GM21825 (cell line): ENCODE measurements around the gene MEGF11.

ENCODE experiments used
- ATAC-seq: cut with Tn5 transposase; IDR thresholded peaks from one replicate; pipeline ENCODE4 v1.9.1; 2021; ENCODE audit warnings: mild to moderate bottlenecking, moderate library complexity; ENCODE audit not compliant: unreplicated experiment

Gene MEGF11

GRCh38 chr15:66253418-66254088 is at the start of gene MEGF11:
TSS of gene MEGF11 (minus strand) at chr15:66253750. CDS start at chr15:66128403, 125,347 bp downstream.
- no peak for ATAC-seq

GRCh38 chr15:66302489-66303278 is 49.1 kb upstream of the MEGF11 start:
- no peak for ATAC-seq

- no peak for ATAC-seq
These were observed 45.3 kb upstream of the MEGF11 start for GRCh38 chr15:66298803-66299251.

- no peak for ATAC-seq
These were observed 42.6 kb upstream of the MEGF11 start for GRCh38 chr15:66296186-66296585.

- ATAC-seq = no peak
These were observed 41.3 kb upstream of the MEGF11 start for GRCh38 chr15:66294932-66295235.

- peak; percentile 33 for ATAC-seq
These were observed 40.8 kb upstream of the MEGF11 start for GRCh38 chr15:66294157-66294931.

- ATAC-seq = peak; percentile 53
These were observed 40.0 kb upstream of the MEGF11 start, which contains the start of gene DIS3L for GRCh38 chr15:66293419-66294156. TSS of gene DIS3L (plus strand) at chr15:66293568. CDS start at chr15:66293597, 29 bp downstream.

- no peak for ATAC-seq
These were observed 39.2 kb upstream of the MEGF11 start for GRCh38 chr15:66292571-66293418.

- ATAC-seq = no peak
These were observed 38.4 kb upstream of the MEGF11 start for GRCh38 chr15:66291816-66292570.

GRCh38 chr15:66290518-66290917 is 37.0 kb upstream of the MEGF11 start:
- no peak for ATAC-seq

- no peak for ATAC-seq
These were observed 36.5 kb upstream of the MEGF11 start for GRCh38 chr15:66290007-66290406.

GRCh38 chr15:66288551-66289185 is 35.1 kb upstream of the MEGF11 start:
- no peak for ATAC-seq

- ATAC-seq = no peak
These were observed 34.5 kb upstream of the MEGF11 start for GRCh38 chr15:66288093-66288492.

- ATAC-seq = no peak
These were observed 34.0 kb upstream of the MEGF11 start for GRCh38 chr15:66287461-66288057.

GRCh38 chr15:66285533-66286280 is 32.2 kb upstream of the MEGF11 start:
- ATAC-seq = no peak

GRCh38 chr15:66284271-66284670 is 30.7 kb upstream of the MEGF11 start:
- ATAC-seq = no peak

GRCh38 chr15:66278671-66279070 is 25.1 kb upstream of the MEGF11 start:
- no peak for ATAC-seq

- no peak for ATAC-seq
These were observed 24.5 kb upstream of the MEGF11 start for GRCh38 chr15:66278056-66278455.
